22Rv1 (cell line): ENCODE results near the gene CLDN14.

Experiments
- CTCF ChIP-seq: fragments of 450-650 bp; IDR thresholded peaks from 2 replicates; pipeline ENCODE4 v1.5.1; 2017; ENCODE audit warnings: mild to moderate bottlenecking
- ZFX ChIP-seq: fragments of 450-650 bp; IDR thresholded peaks from 2 replicates; pipeline ENCODE4 v1.6.1; 2017; ENCODE audit warnings: antibody characterized with exemption, borderline replicate concordance

- TF ChIP-seq CTCF: no peak
- no peak for TF ChIP-seq ZFX
Measured at GRCh38 chr21:36517366-36518075, 37.6 kb upstream of the CLDN14 start.
